RWPE2 (cell line): ENCODE measurements around the gene KCND2.

Experiments
- ATAC-seq: fragments of 200-7000 bp; cut with Tn5 transposase; 3 replicates; pipeline ENCODE4 v1.9.1; 2021; ENCODE audit warnings: low read depth
- DNase-seq: peaks from one replicate; pipeline ENCODE4 v3.0.0-alpha.2; 2020; ENCODE audit warnings: low spot score
- H3K27ac ChIP-seq: fragments of 450-650 bp; 2 replicates; pipeline ENCODE4 v1.5.1; 2017; ENCODE audit warnings: mild to moderate bottlenecking; ENCODE audit not compliant: poor library complexity, severe bottlenecking
- H3K27me3 ChIP-seq: fragments of 250-450 bp; sonication (Bioruptor Pico); 2 replicates; pipeline ENCODE4 v1.5.1; 2021; ENCODE audit warnings: mild to moderate bottlenecking, moderate library complexity; ENCODE audit not compliant: insufficient read depth, poor library complexity, severe bottlenecking
- H3K36me3 ChIP-seq: fragments of 250-450 bp; sonication (Bioruptor Pico); 2 replicates; pipeline ENCODE4 v1.5.1; 2020; ENCODE audit warnings: low read depth, mild to moderate bottlenecking, moderate library complexity
- H3K4me1 ChIP-seq: fragments of 250-450 bp; sonication (Bioruptor Pico); 2 replicates; pipeline ENCODE4 v1.5.1; 2021; ENCODE audit warnings: mild to moderate bottlenecking, moderate library complexity; ENCODE audit not compliant: insufficient read depth, poor library complexity, severe bottlenecking
- H3K4me3 ChIP-seq: fragments of 250-450 bp; sonication (Bioruptor Pico); 2 replicates; pipeline ENCODE4 v1.5.1; 2021; ENCODE audit warnings: mild to moderate bottlenecking, moderate library complexity; ENCODE audit not compliant: severe bottlenecking
- H3K9me3 ChIP-seq: fragments of 250-450 bp; sonication (Bioruptor Pico); 2 replicates; pipeline ENCODE4 v1.5.1; 2021; ENCODE audit warnings: mild to moderate bottlenecking, moderate library complexity; ENCODE audit not compliant: severe bottlenecking
- TF ChIP-seq, protein P1 (sequence below): fragments of 450-650 bp; IDR thresholded peaks from one replicate; pipeline ENCODE4 v1.5.1; 2017; ENCODE audit warnings: mild to moderate bottlenecking, moderate library complexity; ENCODE audit not compliant: poor library complexity, severe bottlenecking

The KCND2 gene

DNA sequence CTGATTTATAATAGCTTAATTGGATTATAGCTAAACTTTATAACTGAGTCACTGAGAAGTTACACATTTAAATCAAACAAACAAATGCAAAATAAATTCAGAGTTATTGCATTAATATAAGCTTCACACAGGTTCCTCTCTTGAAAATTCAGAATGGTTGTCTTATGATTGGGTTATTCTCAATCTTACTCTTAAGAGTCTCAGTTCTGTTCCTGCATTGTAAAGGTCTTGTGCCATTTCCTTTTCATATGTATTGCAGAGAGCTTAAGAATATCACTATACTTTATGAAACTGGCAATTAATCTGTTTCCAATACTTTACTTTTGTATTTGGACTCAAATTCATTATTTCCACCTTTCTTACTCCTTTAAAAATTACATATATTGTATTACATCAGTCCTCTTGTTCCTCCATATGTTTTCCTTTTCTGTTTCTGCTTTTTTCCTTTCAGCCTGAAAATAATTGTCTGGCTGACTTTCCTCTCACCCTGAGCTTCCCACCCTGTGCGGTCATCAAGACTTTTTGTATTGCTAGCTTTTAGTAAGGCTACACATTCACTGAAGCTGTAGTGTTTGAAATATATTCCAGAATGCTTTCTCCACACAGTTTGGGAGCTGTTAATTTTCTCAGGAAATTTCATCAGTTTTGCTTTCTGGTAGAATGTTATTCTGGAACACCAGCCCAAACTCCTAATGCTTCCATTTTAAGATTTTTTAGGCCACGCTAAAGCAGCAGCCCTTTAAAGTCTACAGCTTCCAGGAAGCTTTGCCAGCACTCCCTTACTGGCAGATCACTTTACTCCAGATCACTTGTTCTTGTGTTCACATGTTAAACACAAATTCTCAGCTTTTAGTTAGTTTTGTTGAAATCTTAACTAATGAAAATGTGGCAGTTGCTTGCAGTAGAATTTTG lies 139.4 kb downstream of the KCND2 start:
- TF ChIP-seq, protein P1, sequence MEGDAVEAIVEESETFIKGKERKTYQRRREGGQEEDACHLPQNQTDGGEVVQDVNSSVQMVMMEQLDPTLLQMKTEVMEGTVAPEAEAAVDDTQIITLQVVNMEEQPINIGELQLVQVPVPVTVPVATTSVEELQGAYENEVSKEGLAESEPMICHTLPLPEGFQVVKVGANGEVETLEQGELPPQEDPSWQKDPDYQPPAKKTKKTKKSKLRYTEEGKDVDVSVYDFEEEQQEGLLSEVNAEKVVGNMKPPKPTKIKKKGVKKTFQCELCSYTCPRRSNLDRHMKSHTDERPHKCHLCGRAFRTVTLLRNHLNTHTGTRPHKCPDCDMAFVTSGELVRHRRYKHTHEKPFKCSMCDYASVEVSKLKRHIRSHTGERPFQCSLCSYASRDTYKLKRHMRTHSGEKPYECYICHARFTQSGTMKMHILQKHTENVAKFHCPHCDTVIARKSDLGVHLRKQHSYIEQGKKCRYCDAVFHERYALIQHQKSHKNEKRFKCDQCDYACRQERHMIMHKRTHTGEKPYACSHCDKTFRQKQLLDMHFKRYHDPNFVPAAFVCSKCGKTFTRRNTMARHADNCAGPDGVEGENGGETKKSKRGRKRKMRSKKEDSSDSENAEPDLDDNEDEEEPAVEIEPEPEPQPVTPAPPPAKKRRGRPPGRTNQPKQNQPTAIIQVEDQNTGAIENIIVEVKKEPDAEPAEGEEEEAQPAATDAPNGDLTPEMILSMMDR, result no peak
- Histone ChIP-seq H3K4me1 (peaks cover under 1% of the 10 kb centered on the region), H3K27ac (no peak overlapping the region), H3K27me3 (no peaks in the 10 kb centered on the region), H3K9me3 (no peaks in the 10 kb centered on the region), H3K4me3 (no peak overlapping the region), H3K36me3 (no peaks in the 10 kb centered on the region)
- DNase-seq (no peak), ATAC-seq (no peak)

DNA sequence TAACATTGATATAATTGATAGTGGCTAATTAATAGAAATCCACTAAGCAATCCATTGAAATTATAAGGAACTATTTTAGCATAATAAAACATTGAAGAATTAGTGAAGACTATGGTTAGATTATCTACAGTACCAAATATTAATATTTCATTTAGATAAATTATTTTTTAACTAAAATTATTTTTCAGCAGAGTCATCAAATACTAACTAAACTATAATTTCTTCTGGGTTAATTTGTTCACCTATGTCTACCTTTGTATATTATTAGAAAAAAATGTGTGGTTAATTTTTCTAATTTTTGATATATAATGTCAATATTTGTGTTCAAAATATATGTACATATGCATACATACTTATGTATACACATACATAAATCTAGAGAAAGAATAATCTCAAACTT lies 140.2 kb downstream of the KCND2 start:
- DNase-seq (no peak), ATAC-seq (no peak)
- Histone ChIP-seq H3K36me3 (no peaks in the 10 kb centered on the region), H3K27ac (no peak overlapping the region), H3K4me3 (no peak overlapping the region), H3K9me3 (no peaks in the 10 kb centered on the region), H3K4me1 (no peaks in the 10 kb centered on the region), H3K27me3 (no peaks in the 10 kb centered on the region)
- TF ChIP-seq, protein P1, result no peak

DNA sequence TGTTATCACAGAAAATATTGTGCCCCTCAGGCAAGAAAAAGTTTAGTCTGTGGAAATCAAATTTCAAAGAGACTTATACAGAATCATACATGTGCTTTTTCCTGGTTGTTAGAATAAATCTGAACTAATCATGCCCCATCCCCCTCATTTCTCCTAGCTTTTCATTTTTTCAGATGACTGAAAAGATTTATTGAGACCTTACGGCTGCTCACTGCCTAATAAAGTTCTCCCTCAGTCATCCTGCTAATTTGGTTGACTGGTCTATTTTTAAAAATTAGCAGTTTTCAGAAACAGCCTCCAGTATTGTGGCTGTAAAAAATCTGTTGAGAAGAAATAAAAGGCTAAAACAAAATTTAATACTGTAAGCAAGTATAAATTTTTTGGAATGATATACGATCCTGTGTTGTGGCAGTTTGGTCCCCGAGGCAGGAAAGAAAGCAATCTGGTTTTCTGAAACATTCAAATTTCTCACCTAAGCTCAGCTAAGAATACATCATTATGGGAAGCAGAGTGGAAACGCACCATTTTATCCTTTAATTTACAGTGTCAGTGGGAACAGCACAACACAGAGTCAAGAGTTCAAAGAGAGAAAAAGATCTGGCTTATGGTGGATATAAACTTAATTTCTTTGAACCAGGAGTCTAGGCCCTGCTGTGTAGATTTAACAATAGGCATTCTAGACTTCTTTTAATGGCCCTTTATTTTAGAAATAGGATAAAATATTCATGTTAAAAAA lies 144.4 kb downstream of the KCND2 start:
- TF ChIP-seq, protein P1, result no peak
- Histone ChIP-seq H3K4me3 (no peak overlapping the region), H3K27me3 (no peaks in the 10 kb centered on the region), H3K36me3 (no peaks in the 10 kb centered on the region), H3K4me1 (no peaks in the 10 kb centered on the region), H3K27ac (no peak overlapping the region), H3K9me3 (no peaks in the 10 kb centered on the region)
- DNase-seq (no peak), ATAC-seq (no peak)

DNA sequence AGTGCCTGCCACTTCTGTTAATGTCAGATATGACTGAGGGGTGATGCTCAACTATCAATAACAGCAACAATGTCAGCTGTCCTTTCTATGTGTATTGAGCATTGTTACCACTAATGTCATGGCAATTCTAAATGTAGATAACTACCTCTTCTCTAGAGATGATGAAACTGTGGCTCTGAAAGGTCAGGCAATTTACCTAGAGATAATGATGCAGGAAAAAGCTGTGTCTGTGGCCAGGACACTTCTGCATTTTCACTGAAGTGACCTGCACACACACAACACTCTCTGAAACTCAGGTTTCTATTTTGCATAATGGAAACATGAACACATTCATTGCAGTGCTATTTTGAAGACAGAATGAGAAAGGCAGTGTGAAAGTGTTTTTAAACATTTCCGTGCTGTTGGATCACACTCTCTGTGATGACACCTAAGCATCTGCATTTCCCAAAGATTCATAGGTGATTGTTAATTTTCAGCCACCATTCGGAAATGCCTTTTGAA lies 148.2 kb downstream of the KCND2 start:
- no peak for ATAC-seq
- no peaks in the 10 kb centered on the region for H3K4me1 ChIP-seq
- TF ChIP-seq, protein P1, result no peak

More for the DNA sequence above, 148.2 kb downstream of the KCND2 start:
- Histone ChIP-seq H3K9me3 (no peaks in the 10 kb centered on the region), H3K36me3 (no peaks in the 10 kb centered on the region), H3K4me3 (no peak overlapping the region), H3K27me3 (no peaks in the 10 kb centered on the region), H3K27ac (no peak overlapping the region)
- no peak for DNase-seq
